ENCODE measurements around the gene FRAS1. TPM values are rescaled to one million over a fixed set of nuclear protein-coding genes. Genes with fewer than 3 reads are reported as not detected.

The FRAS1 gene
- total RNA-seq, 1 donor from 2014 or later: 24.6 TPM

- Mint-ChIP-seq H3K27ac (ENCODE audit: unreplicated experiment) (no peak overlapping the region), H3K4me3 (ENCODE audit: unreplicated experiment) (no peak overlapping the region), H3K27me3 (ENCODE audit: low read depth, unreplicated experiment) (no peaks in the 10 kb centered on the region), H3K4me1 (ENCODE audit: low read depth, unreplicated experiment) (no peaks in the 10 kb centered on the region), H3K36me3 (ENCODE audit: low read depth, unreplicated experiment) (peaks cover 6% of the 10 kb centered on the region), H3K9me3 (ENCODE audit: unreplicated experiment) (peaks cover 3% of the 10 kb centered on the region)
- Histone ChIP-seq H4K20me1 (ENCODE audit: insufficient read depth, low read length) (no peaks in the 10 kb centered on the region), H3K36me3 (ENCODE audit: insufficient read depth, low read length) (no peaks in the 10 kb centered on the region), H3K4me1 (ENCODE audit: insufficient read depth, low read length) (no peaks in the 10 kb centered on the region), H2AFZ (ENCODE audit: low read depth, low read length) (no peak overlapping the region), H3K4me3 (ENCODE audit: insufficient read depth, low read depth, low read length) (no peak overlapping the region), H3K9ac (ENCODE audit: low read length) (no peak overlapping the region), H3K27ac (ENCODE audit: low read depth, low read length) (no peak overlapping the region), H3K79me2 (ENCODE audit: insufficient read depth, low read length) (no peaks in the 10 kb centered on the region), H3K9me3 (ENCODE audit: insufficient read depth, low read depth, low read length) (no peaks in the 10 kb centered on the region), H3K4me2 (ENCODE audit: low read length) (no peak overlapping the region), H3K27me3 (ENCODE audit: insufficient read depth, low read length) (no peaks in the 10 kb centered on the region)
- TF ChIP-seq CTCF (IDR thresholded peaks at IDR 0.05; ENCODE audit: insufficient read depth, low read depth, low read length) (no peak), EZH2 (IDR thresholded peaks at IDR 0.05; ENCODE audit: insufficient read depth, low read length) (no peak)
- no peak for DNase-seq (ENCODE audit: low read depth)
- peak; percentile 37 for FAIRE-seq
Observed at GRCh38 chr4:78092850-78093249, 35.7 kb downstream of the FRAS1 start.

GRCh38 chr4:78095081-78095480, 38.0 kb downstream of the FRAS1 start:
- TF ChIP-seq CTCF (IDR thresholded peaks at IDR 0.05; ENCODE audit: insufficient read depth, low read depth, low read length) (no peak), EZH2 (IDR thresholded peaks at IDR 0.05; ENCODE audit: insufficient read depth, low read length) (no peak)
- Histone ChIP-seq H3K27ac (ENCODE audit: low read depth, low read length) (no peak overlapping the region), H4K20me1 (ENCODE audit: insufficient read depth, low read length) (no peaks in the 10 kb centered on the region), H3K36me3 (ENCODE audit: insufficient read depth, low read length) (no peaks in the 10 kb centered on the region), H3K9me3 (ENCODE audit: insufficient read depth, low read depth, low read length) (no peaks in the 10 kb centered on the region), H3K27me3 (ENCODE audit: insufficient read depth, low read length) (no peaks in the 10 kb centered on the region), H2AFZ (ENCODE audit: low read depth, low read length) (no peak overlapping the region), H3K4me3 (ENCODE audit: insufficient read depth, low read depth, low read length) (no peak overlapping the region), H3K4me1 (ENCODE audit: insufficient read depth, low read length) (no peaks in the 10 kb centered on the region), H3K9ac (ENCODE audit: low read length) (no peak overlapping the region), H3K4me2 (ENCODE audit: low read length) (no peak overlapping the region), H3K79me2 (ENCODE audit: insufficient read depth, low read length) (no peaks in the 10 kb centered on the region)
- no peak overlapping the region for H3K27ac Mint-ChIP-seq (ENCODE audit: unreplicated experiment)
- no peaks in the 10 kb centered on the region for H3K27me3 Mint-ChIP-seq (ENCODE audit: low read depth, unreplicated experiment)
- FAIRE-seq: no peak
- peaks cover 3% of the 10 kb centered on the region for H3K9me3 Mint-ChIP-seq (ENCODE audit: unreplicated experiment)
- peaks cover 7% of the 10 kb centered on the region for H3K4me1 Mint-ChIP-seq (ENCODE audit: low read depth, unreplicated experiment)
- no peak for DNase-seq (ENCODE audit: low read depth)
- H3K36me3 Mint-ChIP-seq (ENCODE audit: low read depth, unreplicated experiment): peaks cover 6% of the 10 kb centered on the region
- H3K4me3 Mint-ChIP-seq (ENCODE audit: unreplicated experiment): no peak overlapping the region

GRCh38 chr4:78099058-78099457, 41.9 kb downstream of the FRAS1 start:
- DNase-seq (ENCODE audit: low read depth) (no peak), FAIRE-seq (no peak)
- Histone ChIP-seq H3K9ac (ENCODE audit: low read length) (no peak overlapping the region), H3K9me3 (ENCODE audit: insufficient read depth, low read depth, low read length) (no peaks in the 10 kb centered on the region), H4K20me1 (ENCODE audit: insufficient read depth, low read length) (no peaks in the 10 kb centered on the region), H3K27ac (ENCODE audit: low read depth, low read length) (no peak overlapping the region), H3K4me2 (ENCODE audit: low read length) (no peak overlapping the region), H3K4me1 (ENCODE audit: insufficient read depth, low read length) (no peaks in the 10 kb centered on the region), H3K4me3 (ENCODE audit: insufficient read depth, low read depth, low read length) (no peak overlapping the region), H2AFZ (ENCODE audit: low read depth, low read length) (no peak overlapping the region), H3K27me3 (ENCODE audit: insufficient read depth, low read length) (no peaks in the 10 kb centered on the region), H3K36me3 (ENCODE audit: insufficient read depth, low read length) (no peaks in the 10 kb centered on the region), H3K79me2 (ENCODE audit: insufficient read depth, low read length) (no peaks in the 10 kb centered on the region)
- Mint-ChIP-seq H3K27me3 (ENCODE audit: low read depth, unreplicated experiment) (no peaks in the 10 kb centered on the region), H3K27ac (ENCODE audit: unreplicated experiment) (no peak overlapping the region), H3K36me3 (ENCODE audit: low read depth, unreplicated experiment) (peaks cover 8% of the 10 kb centered on the region), H3K9me3 (ENCODE audit: unreplicated experiment) (peaks cover 3% of the 10 kb centered on the region), H3K4me1 (ENCODE audit: low read depth, unreplicated experiment) (peaks cover 15% of the 10 kb centered on the region), H3K4me3 (ENCODE audit: unreplicated experiment) (no peak overlapping the region)
- TF ChIP-seq CTCF (IDR thresholded peaks at IDR 0.05; ENCODE audit: insufficient read depth, low read depth, low read length) (no peak), EZH2 (IDR thresholded peaks at IDR 0.05; ENCODE audit: insufficient read depth, low read length) (no peak)
